IPS-20b (cell line): ENCODE data around the gene IRAK3.
"Not testable (repeated sequence)": the region's sequence is repeated elsewhere in the genome, so short reads cannot be mapped to it uniquely, and the experiment has no call there.

Source experiments
- H3K27ac ChIP-seq: one replicate; pipeline ENCODE4 v1.5.1; 2013; ENCODE audit warnings: low read length
- H3K27me3 ChIP-seq: 2 replicates; pipeline ENCODE4 v1.6.1; 2013; ENCODE audit warnings: mild to moderate bottlenecking, low read length, inconsistent platforms; ENCODE audit not compliant: insufficient read depth
- H3K36me3 ChIP-seq: 2 replicates; pipeline ENCODE4 v1.6.1; 2013; ENCODE audit warnings: low read depth, mild to moderate bottlenecking, inconsistent platforms, low read length, moderate library complexity; ENCODE audit not compliant: insufficient read depth
- H3K4me1 ChIP-seq: 2 replicates; pipeline ENCODE4 v1.6.1; 2013; ENCODE audit warnings: mild to moderate bottlenecking, control low read depth, inconsistent platforms, low read length, moderate library complexity; ENCODE audit not compliant: insufficient read depth
- H3K4me3 ChIP-seq: 2 replicates; pipeline ENCODE4 v1.5.1; 2013; ENCODE audit warnings: mild to moderate bottlenecking, low read length, inconsistent platforms
- H3K9ac ChIP-seq: 2 replicates; pipeline ENCODE4 v1.6.1; 2013; ENCODE audit warnings: low read depth, mild to moderate bottlenecking, inconsistent platforms, low read length, moderate library complexity
- H3K9me3 ChIP-seq: 2 replicates; pipeline ENCODE4 v1.6.1; 2013; ENCODE audit warnings: mild to moderate bottlenecking, low read depth, low read length, inconsistent platforms; ENCODE audit not compliant: insufficient read depth

The IRAK3 gene

GRCh38 chr12:66159123-66159522, 29.9 kb upstream of the IRAK3 start:
- Histone ChIP-seq H3K36me3 (no peaks in the 10 kb centered on the region), H3K9me3 (no peaks in the 10 kb centered on the region)

GRCh38 chr12:66160704-66161103, 28.3 kb upstream of the IRAK3 start:
- H3K4me3 ChIP-seq: no peak overlapping the region
- H3K9me3 ChIP-seq: no peaks in the 10 kb centered on the region
- H3K36me3 ChIP-seq: no peaks in the 10 kb centered on the region
- no peak overlapping the region for H3K9ac ChIP-seq
- no peaks in the 10 kb centered on the region for H3K4me1 ChIP-seq
- no peaks in the 10 kb centered on the region for H3K27me3 ChIP-seq
- no peak overlapping the region for H3K27ac ChIP-seq

More at GRCh38 chr12:66159123-66159522, 29.9 kb upstream of the IRAK3 start:
- no peaks in the 10 kb centered on the region for H3K27me3 ChIP-seq
- H3K27ac ChIP-seq: no peak overlapping the region
- no peak overlapping the region for H3K9ac ChIP-seq
- no peaks in the 10 kb centered on the region for H3K4me1 ChIP-seq
- H3K4me3 ChIP-seq: no peak overlapping the region

- no peaks in the 10 kb centered on the region for H3K36me3 ChIP-seq
- no peaks in the 10 kb centered on the region for H3K9me3 ChIP-seq
- no peaks in the 10 kb centered on the region for H3K27me3 ChIP-seq
- H3K9ac ChIP-seq: no peak overlapping the region
- no peak overlapping the region for H3K4me3 ChIP-seq
- no peaks in the 10 kb centered on the region for H3K4me1 ChIP-seq
- no peak overlapping the region for H3K27ac ChIP-seq
Measured at GRCh38 chr12:66162701-66163100, 26.3 kb upstream of the IRAK3 start.

GRCh38 chr12:66163289-66163688, 25.7 kb upstream of the IRAK3 start:
- H3K27ac ChIP-seq: no peak overlapping the region

GRCh38 chr12:66164349-66164821, 24.6 kb upstream of the IRAK3 start:
- Histone ChIP-seq H3K27me3 (no peaks in the 10 kb centered on the region), H3K4me3 (no peak overlapping the region), H3K9ac (no peak overlapping the region), H3K27ac (no peak overlapping the region), H3K4me1 (peaks cover 3% of the 10 kb centered on the region; the same call in 1 of the 2 replicates), H3K36me3 (no peaks in the 10 kb centered on the region), H3K9me3 (no peaks in the 10 kb centered on the region)

More at GRCh38 chr12:66163289-66163688, 25.7 kb upstream of the IRAK3 start:
- no peak overlapping the region for H3K9ac ChIP-seq
- H3K27me3 ChIP-seq: no peaks in the 10 kb centered on the region
- H3K36me3 ChIP-seq: no peaks in the 10 kb centered on the region
- H3K4me1 ChIP-seq: peaks cover 2% of the 10 kb centered on the region; the same call in 1 of the 2 replicates
- no peaks in the 10 kb centered on the region for H3K9me3 ChIP-seq
- no peak overlapping the region for H3K4me3 ChIP-seq

- Histone ChIP-seq H3K9me3 (no peaks in the 10 kb centered on the region), H3K4me1 (peaks cover 3% of the 10 kb centered on the region; the same call in 1 of the 2 replicates), H3K36me3 (no peaks in the 10 kb centered on the region), H3K4me3 (no peak overlapping the region), H3K27ac (no peak overlapping the region), H3K27me3 (no peaks in the 10 kb centered on the region), H3K9ac (no peak overlapping the region)
Measured at GRCh38 chr12:66165141-66165540, 23.9 kb upstream of the IRAK3 start.

GRCh38 chr12:66166561-66166960, 22.5 kb upstream of the IRAK3 start:
- Histone ChIP-seq H3K9me3 (no peaks in the 10 kb centered on the region), H3K4me1 (peaks cover 3% of the 10 kb centered on the region; the same call in 1 of the 2 replicates), H3K27me3 (no peaks in the 10 kb centered on the region), H3K27ac (no peak overlapping the region), H3K36me3 (no peaks in the 10 kb centered on the region), H3K9ac (no peak overlapping the region), H3K4me3 (no peak overlapping the region)

- H3K27ac ChIP-seq: no peak overlapping the region
- no peaks in the 10 kb centered on the region for H3K36me3 ChIP-seq
- peak overlapping the region; percentile 84; the same call in 1 of the 2 replicates for H3K9ac ChIP-seq
- H3K9me3 ChIP-seq: no peaks in the 10 kb centered on the region
- H3K27me3 ChIP-seq: no peaks in the 10 kb centered on the region
- peak overlapping the region; percentile 83 for H3K4me3 ChIP-seq
- H3K4me1 ChIP-seq: peaks cover 3% of the 10 kb centered on the region; the same call in 1 of the 2 replicates
Measured at GRCh38 chr12:66168410-66168809, 20.6 kb upstream of the IRAK3 start.

GRCh38 chr12:66169221-66170170, 19.5 kb upstream of the IRAK3 start, which contains the start of gene TMBIM4:
TSS of gene TMBIM4 (minus strand) at chr12:66169996. CDS start at chr12:66169951, 45 bp downstream.
- Histone ChIP-seq H3K27ac (peak within 1 kb of the TSS; percentile 81), H3K4me1 (peaks cover 3% of the 10 kb centered on the region; the same call in 1 of the 2 replicates), H3K9me3 (peaks cover 5% of the 10 kb centered on the region), H3K36me3 (no peaks in the 10 kb centered on the region), H3K4me3 (peak within 1 kb of the TSS; percentile 83), H3K9ac (peak within 1 kb of the TSS; percentile 84; the same call in 1 of the 2 replicates), H3K27me3 (no peaks in the 10 kb centered on the region)

- Histone ChIP-seq H3K4me3 (no peak overlapping the region), H3K9me3 (peaks cover 5% of the 10 kb centered on the region), H3K27ac (no peak overlapping the region), H3K36me3 (no peaks in the 10 kb centered on the region), H3K9ac (no peak overlapping the region), H3K4me1 (peaks cover 3% of the 10 kb centered on the region; the same call in 1 of the 2 replicates), H3K27me3 (no peaks in the 10 kb centered on the region)
Measured at GRCh38 chr12:66170606-66171005, 18.4 kb upstream of the IRAK3 start.

- H3K4me1 ChIP-seq, H3K9ac ChIP-seq, H3K9me3 ChIP-seq, H3K4me3 ChIP-seq, H3K27ac ChIP-seq, H3K36me3 ChIP-seq, H3K27me3 ChIP-seq: not testable (repeated sequence)
Measured at GRCh38 chr12:66174391-66175325, 14.4 kb upstream of the IRAK3 start.
